Fibroblast of skin of left biceps (primary cell): ENCODE measurements around the gene NCAPD2.
A peak's percentile ranks its signal among the peaks of the same experiment; 100 is the strongest.

Experiments
- DNase-seq, 2 experiments: peaks; one replicate each; pipeline ENCODE4 v3.0.0-alpha.2; 2013; ENCODE audit warnings: low read depth in 2 of 2

NCAPD2 gene

GRCh38 chr12:6493497-6494257, at the start of gene NCAPD2:
Gene NCAPD2 (plus strand): TSS chr12:6494102. CDS start chr12:6495099, 997 bp downstream.
- peak; percentile 82 to 84 for DNase-seq

- no peak for DNase-seq
These were observed 48.9 kb upstream of the NCAPD2 start, which contains the start of gene CD27 for GRCh38 chr12:6444704-6445688. Gene CD27 (plus strand): TSS chr12:6444955. CDS start chr12:6445096, 141 bp downstream.

- DNase-seq: no peak
These were observed 43.6 kb upstream of the NCAPD2 start for GRCh38 chr12:6450091-6450868.

- no peak for DNase-seq
These were observed 43.0 kb upstream of the NCAPD2 start for GRCh38 chr12:6450869-6451347.

GRCh38 chr12:6451348-6452244, 42.3 kb upstream of the NCAPD2 start, which contains the start of gene TAPBPL:
Gene TAPBPL (plus strand): TSS chr12:6452042. CDS start chr12:6452249, 207 bp downstream.
- peak; percentile 31 to 34 for DNase-seq

GRCh38 chr12:6452245-6452943, 41.5 kb upstream of the NCAPD2 start:
- DNase-seq: no peak

GRCh38 chr12:6452944-6453630, 40.8 kb upstream of the NCAPD2 start:
- no peak for DNase-seq

GRCh38 chr12:6457220-6457945, 36.5 kb upstream of the NCAPD2 start:
- no peak for DNase-seq

- DNase-seq: no peak
These were observed 35.5 kb upstream of the NCAPD2 start for GRCh38 chr12:6458281-6459003.

GRCh38 chr12:6459004-6459337, 34.9 kb upstream of the NCAPD2 start:
- no peak for DNase-seq

- no peak for DNase-seq
These were observed 33.0 kb upstream of the NCAPD2 start for GRCh38 chr12:6460751-6461371.

- no peak for DNase-seq
These were observed 32.3 kb upstream of the NCAPD2 start for GRCh38 chr12:6461401-6462233.

GRCh38 chr12:6462234-6462995, 31.5 kb upstream of the NCAPD2 start:
- DNase-seq: no peak

- no peak for DNase-seq
These were observed 30.7 kb upstream of the NCAPD2 start for GRCh38 chr12:6463216-6463615.

- DNase-seq: no peak
These were observed 30.0 kb upstream of the NCAPD2 start for GRCh38 chr12:6463858-6464257.

GRCh38 chr12:6464531-6464930, 29.4 kb upstream of the NCAPD2 start:
- DNase-seq: no peak
